Right renal cortex interstitium (tissue), 3 donors: ENCODE results near the gene EPB41. TPM values are rescaled to one million over a fixed set of nuclear protein-coding genes. Genes with fewer than 3 reads are reported as not detected.
"Not testable (repeated sequence)": the region's sequence is repeated elsewhere in the genome, so short reads cannot be mapped to it uniquely, and the experiment has no call there.

Experiments used
- DNase-seq, 3 donors: peaks; one replicate each; pipeline ENCODE4 v3.0.0-alpha.2; 2013; ENCODE audit warnings: low read depth in 3 of 3, low spot score in 2 of 3
- polyA plus RNA-seq, 3 donors: library from polyadenylated mRNA; unstranded; fragments of 120-200 nt; gene quantifications; one replicate each; pipeline ENCODE4 v1.2.1, GENCODE V29; 2013; ENCODE audit not compliant: insufficient read length in 3 of 3

EPB41 gene
- polyA plus RNA-seq, 3 donors = 55.8 to 57.9 (median 56.5) TPM

DNA sequence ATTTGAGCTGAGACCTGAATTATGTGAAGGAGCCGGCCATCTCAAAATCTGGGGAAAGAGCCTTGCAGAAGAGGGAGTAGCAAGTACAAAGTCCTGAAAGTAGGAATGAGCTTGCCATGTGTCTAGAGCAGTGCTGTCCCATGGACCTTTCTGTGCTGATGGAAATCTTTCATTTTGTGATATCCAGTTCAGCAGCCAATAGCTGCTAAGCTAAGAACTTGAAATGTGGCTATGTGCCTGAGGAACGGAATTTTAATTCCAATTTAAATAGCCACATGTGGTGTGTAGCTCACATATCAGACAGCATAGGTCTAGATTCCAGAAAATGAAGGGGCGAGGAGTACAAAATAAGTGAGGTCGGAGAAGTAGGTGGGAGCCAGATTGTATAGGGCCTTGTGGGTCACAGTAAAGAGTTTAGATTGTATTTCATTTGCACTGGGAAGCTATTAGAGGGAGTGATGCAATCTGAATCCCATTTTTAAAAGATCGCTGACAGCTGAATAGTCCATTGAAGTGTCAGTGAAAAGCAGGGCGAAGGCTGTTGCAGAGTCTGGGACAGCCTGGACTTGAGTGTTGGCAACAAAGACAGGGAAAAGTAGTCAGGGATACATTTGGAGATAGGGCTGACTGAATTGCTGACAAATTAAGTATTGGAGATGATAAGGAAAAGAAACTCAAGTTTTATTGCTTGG is 129.1 kb downstream of the EPB41 start:
- DNase-seq = no peak

DNA sequence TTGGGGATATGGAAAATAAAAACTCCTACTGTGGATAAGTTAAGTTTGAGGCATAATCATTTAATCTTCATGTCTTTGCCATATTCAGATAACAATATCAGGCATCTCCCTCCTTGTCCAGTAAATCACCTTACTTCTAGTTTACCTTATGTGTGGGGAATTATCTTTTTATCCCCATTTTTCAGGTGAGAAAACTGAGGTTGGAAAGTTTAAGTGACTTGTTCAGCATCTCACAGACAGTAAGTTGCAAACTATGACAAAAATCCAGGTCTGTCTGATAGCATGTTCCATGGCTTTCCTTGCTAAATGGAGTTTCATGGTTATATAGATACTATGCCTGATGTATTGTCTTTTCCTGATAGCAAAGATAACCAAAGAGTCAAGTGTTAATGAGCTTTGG is 129.6 kb downstream of the EPB41 start:
- DNase-seq = no peak

DNA sequence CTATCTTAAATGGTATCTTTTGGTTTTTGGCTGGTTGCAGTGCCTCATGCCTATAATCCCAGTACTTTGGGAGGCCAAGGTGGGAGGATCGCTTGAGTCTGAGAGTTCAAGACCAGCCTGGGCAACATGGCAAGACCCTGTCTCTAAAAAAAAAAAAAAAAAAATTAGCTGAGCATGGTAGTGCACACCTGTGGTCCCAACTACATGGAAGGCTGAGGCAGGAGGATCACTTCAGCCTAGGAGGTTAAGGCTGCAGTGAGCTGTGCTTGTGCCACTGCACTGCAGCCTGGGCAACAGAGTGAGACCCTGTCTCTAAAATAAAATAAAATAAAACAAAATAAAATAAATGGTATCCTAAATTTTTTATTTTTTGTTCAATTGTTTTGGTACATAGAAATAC is 131.3 kb downstream of the EPB41 start:
- DNase-seq = not testable (repeated sequence)

DNA sequence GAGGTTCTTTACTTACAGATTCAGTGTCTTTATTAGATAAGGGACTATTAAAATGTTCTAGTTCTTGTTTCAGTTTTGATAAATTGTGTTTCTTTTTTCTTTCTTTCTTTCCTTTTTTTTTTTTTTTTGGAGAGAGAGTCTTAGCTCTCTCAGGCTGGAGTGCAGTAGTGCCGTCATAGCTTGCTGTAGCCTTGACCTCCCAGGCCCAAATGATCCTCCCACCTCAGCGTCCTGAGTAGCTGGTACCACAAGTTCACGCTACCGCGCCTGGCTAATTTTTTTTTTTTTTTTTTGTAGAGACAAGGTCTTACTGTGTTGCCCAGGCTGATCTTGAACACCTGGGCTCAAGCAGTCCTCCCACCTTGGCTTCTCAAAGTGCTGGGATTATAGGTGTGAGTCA is 132.8 kb downstream of the EPB41 start:
- DNase-seq = no peak

DNA sequence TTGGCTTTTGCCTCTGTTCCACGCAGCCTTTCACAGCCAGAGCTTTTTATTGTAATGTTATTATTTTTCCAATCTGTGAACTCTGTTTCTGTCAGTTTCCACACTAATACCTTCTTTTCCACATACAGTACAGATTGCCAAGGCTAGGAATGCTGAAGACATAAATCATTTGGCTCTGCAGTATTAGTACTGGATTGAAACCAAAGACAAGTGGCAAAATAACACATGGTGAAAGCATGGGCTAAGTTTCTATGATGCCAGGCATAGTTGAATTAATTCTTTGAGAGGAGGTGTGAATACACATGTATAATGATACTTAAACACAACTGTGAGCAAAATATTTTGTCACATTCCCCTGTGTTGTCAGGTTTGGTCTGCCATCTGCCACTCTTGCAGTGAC is 135.8 kb downstream of the EPB41 start:
- DNase-seq = no peak

DNA sequence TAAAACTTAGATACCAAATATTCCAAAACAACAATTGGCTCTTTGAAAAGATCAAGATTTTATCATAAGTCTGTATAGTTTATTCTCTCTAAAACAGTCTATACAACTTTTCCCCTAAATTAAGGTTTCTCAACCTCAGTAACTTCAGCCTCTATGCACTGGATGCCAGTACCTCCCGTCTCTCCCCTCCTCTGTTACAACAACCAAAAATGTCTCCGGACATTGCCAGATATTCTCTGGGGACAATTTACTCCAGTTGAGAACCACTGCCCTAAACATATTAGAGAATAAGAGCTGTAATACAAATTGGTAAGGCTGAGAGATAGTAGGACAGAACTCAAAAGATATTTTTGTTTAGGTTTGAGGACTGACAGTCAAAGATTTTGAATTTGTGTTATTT is 137.7 kb downstream of the EPB41 start:
- DNase-seq = no peak

DNA sequence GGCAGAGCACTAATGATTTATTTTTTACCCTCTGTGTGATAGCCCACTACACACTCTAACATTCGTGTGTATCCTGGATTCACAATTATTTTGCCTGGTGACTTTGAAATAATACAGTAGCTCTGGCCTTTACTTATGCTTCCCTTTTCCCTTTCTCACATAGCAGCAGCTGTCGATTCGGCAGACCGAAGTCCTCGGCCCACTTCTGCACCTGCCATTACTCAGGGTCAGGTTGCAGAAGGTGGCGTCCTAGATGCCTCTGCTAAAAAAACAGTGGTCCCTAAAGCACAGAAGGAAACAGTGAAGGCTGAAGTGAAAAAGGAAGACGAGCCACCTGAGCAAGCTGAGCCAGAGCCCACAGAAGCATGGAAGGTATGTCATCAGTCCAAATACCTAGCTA is 138.6 kb downstream of the EPB41 start:
- DNase-seq = no peak

DNA sequence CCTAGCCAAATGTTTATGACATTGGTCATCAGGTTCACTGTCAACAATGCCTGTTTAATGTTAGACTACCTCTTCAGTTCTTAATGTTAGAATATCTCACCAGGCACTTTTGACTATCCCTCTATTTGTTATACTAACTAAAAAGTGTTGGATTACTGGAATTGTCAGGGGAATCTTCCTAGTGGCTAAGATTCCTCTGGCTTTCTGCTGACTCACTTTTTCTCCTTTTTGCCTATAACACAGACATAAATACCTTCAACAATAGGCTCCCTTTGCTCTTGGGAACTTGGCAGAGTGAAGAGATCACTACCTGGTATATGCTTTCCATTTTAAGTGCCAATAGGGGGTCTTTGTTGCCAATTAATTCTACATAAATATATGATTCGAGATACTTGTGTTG is 140.8 kb downstream of the EPB41 start:
- DNase-seq = no peak

DNA sequence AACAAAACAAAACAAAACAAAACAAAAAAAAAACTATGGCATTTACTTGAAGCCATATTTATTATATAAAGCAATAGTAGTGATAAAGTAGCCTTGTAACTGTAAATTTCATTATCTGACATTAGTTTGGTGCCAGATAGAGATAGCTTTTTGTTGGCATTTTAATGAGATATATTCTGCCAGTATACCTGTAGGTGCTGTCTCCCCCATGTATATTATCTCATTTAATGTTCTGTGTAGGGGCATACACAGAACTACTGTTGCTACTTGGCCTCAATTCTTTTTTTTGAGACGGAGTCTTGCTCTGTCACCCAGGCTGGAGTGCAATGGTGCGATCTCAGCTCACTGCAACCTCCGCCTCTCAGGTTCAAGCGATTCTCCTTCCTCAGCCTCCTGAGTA is 141.9 kb downstream of the EPB41 start:
- DNase-seq = no peak

DNA sequence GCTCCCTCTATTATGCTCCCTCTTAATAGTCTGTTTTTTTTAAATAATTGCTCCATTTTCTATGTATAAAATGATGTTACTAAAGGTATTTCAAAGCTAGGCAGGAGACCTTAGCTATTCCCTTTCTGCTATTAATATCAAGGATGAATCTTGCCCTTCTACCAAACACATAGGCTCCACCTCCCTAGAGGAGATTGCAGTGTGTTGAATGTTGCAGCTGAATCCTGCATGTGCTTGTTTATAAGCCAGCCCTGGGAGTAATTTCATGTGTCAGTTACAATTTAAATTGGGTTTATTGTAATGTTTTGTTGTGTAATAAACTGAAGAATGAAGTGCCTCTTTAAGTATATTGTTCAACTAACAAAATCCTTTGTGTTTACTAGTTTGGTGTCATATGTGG is 143.3 kb downstream of the EPB41 start:
- no peak for DNase-seq

DNA sequence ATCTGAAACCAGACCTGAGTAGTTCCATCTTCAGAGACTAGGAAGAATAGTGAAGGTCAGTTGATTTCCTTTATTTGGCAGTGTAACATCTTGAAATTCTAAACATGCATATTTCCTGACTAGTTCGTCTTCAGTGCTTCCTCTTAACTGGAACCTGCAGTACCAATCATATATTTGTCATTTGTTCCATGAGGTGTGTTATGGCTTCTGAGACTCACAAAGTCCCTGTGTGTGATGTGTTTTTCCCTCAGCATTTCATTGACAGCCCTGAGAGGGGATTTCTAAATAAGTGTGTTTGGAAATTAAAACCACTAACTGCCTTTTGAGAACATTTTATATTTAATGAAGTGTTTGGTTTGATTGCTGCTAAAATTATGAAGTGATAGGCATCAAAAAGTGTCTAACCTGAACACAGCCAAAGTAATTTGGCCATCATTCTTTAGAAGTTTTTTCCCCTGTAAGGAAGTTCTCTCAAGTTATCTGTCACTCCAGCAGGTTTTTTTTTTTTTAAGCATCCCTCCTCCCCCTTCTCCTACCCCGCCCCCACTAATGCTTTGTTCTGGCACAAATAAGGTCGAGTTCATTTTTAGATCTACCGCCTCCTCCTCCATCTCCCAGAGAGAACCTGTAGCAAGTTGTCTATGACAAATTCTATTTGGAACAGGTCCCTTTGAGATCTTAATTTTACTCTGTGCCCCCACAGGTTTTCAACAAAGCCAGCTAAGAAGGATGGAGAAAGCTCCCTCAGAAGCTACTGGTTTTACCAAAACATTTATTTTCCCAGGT is 148.0 kb downstream of the EPB41 start:
- no peak for DNase-seq

DNA sequence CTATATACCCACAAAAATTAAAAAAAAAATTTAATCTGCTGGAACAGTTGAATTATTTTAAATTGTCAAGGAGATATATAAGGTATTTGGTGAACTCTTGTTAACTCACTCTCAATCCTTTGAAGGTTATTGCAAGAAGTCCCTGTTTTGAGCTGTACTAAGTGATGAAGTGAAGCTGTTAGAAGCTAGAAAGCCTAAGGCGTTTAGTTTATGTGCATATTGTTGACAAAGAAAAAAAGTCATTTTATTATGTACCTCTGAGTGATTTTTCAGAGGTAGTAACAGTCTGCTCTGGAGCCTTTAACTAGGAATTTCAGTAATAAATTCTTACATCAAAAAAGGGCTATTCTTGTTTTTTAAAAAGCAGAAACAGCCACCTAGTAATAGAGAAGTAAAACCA is 149.7 kb downstream of the EPB41 start:
- no peak for DNase-seq

DNA sequence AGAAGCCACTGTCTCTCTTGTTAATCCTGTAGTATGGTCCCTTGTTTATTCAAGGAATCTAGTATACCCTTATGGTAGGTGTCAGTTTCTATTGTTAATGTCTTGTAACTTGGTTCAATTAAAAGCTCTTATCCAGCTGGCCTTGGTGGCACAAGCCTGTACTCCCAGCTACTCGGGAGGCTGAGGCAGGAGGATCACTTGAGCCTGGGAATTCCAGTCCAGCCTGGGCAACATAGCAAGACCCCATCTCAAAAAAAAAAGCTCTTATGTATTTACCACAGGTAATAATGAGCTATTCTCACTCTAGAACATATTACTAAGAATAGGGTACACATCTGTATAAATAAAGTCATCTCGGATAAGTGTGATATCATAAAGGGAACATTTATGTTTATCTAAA is 162.8 kb downstream of the EPB41 start:
- no peak for DNase-seq

DNA sequence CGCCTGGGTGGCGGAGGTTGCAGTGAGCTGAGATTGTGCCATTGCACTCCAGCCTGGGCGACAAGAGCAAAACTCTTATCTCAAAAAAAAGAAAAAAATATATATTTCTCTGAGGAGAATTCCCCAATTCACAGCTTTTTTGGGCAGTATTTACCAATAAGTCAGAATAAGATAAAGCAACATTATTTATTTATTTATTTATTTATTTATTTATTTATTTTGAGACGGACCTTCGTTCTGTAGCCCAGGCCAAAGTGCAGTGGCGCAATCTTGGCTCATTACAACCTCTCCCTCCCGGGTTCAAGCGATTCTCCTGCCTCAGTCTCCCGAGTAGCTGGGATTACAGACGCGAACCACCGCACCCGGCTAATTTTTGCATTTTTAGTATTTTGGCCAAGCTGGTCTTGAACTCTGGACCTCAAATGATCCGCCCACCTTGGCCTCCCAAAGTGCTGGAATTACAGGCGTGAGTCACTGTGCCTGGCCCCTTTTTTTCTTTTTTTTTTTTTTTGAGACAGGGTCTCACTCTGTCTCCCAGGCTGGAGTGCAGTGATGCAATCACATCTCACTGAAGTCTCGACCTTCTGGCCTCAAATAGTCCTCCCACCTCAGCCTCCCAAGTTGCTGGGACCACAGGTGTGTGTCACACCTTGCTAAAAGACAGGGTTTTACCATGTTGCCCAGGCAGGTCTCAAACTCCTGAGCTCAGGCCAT is 165.7 kb downstream of the EPB41 start:
- DNase-seq = not testable (repeated sequence)

DNA sequence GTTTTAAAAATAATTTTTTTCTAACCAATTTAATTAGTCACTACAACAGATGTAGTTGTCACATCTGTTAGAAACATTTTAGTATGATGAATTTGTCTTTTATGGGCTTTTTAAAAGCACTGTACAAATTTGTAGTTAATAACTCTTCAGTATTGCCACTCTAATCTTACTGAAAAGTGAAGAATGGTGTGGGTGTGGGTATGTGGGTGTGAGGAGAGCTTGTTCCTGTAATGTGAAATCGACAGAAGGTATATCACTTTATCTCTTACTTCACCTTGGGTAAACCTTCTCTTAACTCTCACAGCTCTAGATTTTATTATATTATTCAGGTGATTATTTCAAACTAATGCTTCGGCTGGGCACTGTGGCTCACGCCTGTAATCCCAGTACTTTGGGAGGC is 166.8 kb downstream of the EPB41 start:
- no peak for DNase-seq

DNA sequence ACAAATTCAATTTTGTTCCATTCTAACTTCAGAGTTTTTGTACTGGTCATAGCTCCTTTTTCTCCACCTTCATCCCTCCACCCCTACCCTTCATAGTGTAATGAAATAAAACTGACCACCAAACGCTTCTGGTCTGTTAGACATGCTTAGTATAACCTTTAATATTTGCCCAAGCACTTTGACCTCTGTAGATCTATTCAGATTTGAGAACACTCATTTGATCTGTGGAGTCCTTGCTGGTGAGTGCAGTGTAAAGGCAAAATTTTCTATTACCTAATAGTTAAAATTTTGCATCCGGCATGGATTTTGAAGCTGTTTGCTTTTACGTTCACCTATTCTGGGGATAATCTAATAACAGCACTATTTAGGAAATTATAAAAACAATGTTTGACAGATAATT is 168.2 kb downstream of the EPB41 start:
- no peak for DNase-seq

DNA sequence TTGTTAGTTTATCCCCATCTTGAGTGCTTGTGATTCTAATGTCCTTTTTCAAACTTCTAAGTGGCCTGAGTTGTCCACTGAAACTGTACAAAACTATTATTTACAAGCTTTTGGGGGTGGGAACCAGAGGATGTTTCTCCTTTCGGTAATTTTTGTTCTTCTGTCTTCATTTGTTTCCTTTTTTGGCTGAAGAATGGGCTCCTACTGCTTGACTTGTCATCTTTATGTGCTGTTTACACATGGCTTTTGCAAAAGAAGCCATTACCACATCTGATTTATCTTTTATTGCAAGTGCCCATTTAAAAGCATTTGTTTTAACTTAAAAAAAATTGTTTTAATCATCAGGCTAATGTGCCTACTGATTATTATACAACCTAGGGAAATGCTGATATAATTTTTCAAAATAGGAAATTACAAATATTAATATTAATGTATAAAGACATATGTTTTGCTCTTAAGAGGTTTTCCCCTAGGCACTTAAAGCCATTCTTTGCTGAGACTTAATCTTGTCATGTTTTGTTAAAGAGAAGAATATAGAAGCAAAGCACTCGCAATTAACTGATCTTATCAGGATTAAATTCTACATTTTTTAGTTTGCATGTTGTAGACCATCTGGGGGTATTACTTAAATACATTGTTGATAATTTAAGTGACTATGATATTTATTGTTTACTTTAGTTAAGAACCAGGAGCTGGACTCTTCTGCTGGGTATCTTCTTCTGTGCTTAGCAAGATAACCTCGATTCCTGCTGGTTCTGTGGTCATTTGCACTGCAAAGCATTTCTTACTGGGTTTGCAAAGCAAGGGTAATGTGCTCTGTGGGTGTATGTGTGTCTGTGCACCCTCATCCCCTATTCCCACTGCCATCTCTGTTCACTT is 169.2 kb downstream of the EPB41 start:
- DNase-seq = no peak

DNA sequence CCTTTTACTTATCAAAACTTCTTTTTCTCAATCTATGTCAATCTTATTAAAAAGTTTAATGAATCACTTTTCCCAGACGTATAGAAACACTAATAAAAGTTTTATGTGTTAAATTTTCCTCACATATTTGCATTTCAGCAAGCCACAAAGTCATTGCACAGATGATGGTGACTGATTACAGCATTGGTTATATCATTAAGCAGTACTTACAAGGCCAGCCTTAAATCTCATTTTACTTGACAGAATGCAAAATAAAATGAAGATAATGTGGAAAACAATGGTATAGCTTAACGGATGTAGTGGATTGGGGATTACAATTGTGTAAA is 169.8 kb downstream of the EPB41 start:
- no peak for DNase-seq

DNA sequence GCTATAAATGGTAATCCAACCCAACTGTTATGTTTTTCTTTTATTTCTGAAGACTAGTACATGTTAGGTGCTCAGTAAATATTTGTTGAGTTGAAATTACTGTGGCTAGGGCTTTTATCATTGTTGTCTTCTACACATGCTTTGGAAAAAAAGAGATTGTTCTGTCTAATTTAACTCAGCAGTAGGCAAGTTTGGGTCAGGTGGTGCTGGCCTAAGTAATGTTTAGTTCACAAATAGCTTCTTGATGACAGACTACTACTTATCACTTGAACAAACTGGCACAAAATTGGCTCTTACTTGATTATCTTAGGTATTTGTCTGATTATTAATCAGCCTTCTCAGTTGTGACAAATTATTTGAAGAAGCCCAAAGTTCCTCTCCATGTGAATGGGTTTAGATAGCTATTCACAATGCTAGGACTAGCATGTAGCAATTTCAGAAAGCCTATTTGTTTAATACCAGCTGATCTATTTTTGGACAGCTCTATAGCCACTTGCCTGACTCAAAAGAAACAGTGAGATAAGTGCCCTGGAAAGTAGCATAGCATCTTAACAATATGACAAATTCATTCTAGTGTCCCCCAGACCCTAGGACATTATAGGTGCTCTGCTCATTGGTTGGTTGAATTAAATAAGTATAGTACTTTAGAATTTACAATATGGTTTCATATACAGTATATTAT is 176.7 kb downstream of the EPB41 start:
- DNase-seq = no peak

DNA sequence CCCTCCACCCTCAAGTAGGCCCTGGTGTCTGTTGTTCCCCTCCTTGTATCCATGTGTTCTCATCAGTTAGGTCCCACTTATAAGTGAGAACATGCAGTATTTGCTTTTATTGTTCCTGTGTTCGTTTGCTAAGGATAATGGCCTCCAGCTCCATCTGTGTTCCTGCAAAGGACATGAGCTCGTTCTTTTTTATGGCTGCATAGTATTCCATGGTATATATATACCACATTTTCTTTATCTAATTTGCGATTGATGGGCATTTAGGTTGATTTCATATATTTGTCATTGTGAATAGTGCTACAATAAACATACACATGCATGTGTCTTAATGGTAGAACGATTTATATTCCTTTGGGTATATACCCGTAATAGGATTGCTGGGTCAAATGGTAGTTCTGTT is 178.3 kb downstream of the EPB41 start:
- not testable (repeated sequence) for DNase-seq
